Measurements from ENCODE around the gene MEIOB.

Gene MEIOB

DNA sequence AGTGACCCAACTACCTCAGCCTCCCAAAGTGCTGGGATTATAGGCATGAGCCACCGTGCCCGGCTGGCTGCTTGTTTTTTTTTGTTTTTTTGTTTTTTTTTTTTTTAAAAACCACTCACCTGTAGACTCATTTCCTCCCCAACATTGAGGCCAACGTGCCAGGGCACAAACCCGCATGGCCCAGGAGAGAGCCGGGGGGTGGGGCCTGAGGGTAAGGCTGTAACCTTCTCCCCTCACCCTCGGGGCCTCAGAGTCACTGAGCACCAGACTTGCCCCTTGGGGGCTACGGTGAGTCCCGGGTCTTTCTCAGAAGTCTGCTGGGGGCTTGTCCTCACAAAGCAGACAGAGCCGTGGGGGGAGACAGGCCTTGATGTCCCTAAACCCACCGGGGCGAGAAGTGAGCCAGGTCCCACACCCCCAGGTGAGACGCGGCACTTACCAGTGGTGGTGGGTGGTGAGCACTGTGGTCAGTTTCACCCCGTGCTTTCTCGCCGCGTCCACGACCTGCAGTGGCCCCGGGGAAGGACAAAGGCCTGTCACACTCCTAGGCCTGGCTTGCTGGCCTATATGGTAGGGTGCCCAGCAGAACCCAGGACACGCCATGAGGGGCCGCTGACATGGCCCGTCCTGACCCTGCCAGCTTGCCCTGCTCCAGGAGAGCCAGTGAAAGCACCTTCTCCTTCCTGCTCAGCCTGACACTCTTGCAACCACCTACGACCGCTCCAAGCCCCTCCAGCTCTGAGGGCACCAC, 49.9 kb downstream of the MEIOB start:
- Histone ChIP-seq H3K27ac (ENCODE audit: insufficient read depth, low read depth, low read length, poor library complexity, severe bottlenecking) (no peak overlapping the region), H3K9me3 (ENCODE audit: control insufficient read depth, low read length) (no peaks in the 10 kb centered on the region), H3K27me3 (ENCODE audit: control insufficient read depth, insufficient read depth, low read length, poor library complexity, severe bottlenecking) (peaks cover 6% of the 10 kb centered on the region), H3K4me1 (ENCODE audit: control insufficient read depth, insufficient read depth, low read length) (peaks cover 7% of the 10 kb centered on the region), H3K4me3 (ENCODE audit: insufficient read depth, low read depth, low read length) (no peak overlapping the region), H3K36me3 (ENCODE audit: control insufficient read depth, insufficient read depth, low read length) (no peaks in the 10 kb centered on the region)
- 95 to 96% methylated on average over 22 to 24 of the region's 24 CpGs for WGBS, 2 experiments

DNA sequence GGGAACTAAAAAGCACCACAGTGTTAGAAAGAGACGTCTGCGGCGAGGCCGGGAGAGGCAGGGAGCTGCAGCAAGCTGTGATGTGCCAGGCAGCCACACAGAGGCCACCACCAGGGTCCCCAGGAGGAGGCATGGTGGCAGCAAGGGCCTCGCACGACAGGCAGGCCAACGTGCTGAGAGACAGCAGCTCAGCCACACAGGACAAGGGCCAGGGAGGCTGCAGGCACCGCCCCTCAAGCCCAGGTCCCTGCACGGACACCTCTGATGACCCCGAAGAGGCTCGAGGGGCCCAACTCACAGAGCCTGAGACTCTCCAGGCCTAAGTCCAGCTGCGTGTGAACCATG, 51.0 kb downstream of the MEIOB start:
- H3K4me1 ChIP-seq (ENCODE audit: control insufficient read depth, insufficient read depth, low read length): peaks cover 7% of the 10 kb centered on the region
- H3K4me3 ChIP-seq (ENCODE audit: insufficient read depth, low read depth, low read length): no peak overlapping the region
- H3K27ac ChIP-seq (ENCODE audit: insufficient read depth, low read depth, low read length, poor library complexity, severe bottlenecking): no peak overlapping the region
- WGBS, 2 experiments: 93 to 96% methylated on average over 12 of the region's 12 CpGs
- no peaks in the 10 kb centered on the region for H3K9me3 ChIP-seq (ENCODE audit: control insufficient read depth, low read length)
- no peaks in the 10 kb centered on the region for H3K36me3 ChIP-seq (ENCODE audit: control insufficient read depth, insufficient read depth, low read length)
- H3K27me3 ChIP-seq (ENCODE audit: control insufficient read depth, insufficient read depth, low read length, poor library complexity, severe bottlenecking): peaks cover 6% of the 10 kb centered on the region

DNA sequence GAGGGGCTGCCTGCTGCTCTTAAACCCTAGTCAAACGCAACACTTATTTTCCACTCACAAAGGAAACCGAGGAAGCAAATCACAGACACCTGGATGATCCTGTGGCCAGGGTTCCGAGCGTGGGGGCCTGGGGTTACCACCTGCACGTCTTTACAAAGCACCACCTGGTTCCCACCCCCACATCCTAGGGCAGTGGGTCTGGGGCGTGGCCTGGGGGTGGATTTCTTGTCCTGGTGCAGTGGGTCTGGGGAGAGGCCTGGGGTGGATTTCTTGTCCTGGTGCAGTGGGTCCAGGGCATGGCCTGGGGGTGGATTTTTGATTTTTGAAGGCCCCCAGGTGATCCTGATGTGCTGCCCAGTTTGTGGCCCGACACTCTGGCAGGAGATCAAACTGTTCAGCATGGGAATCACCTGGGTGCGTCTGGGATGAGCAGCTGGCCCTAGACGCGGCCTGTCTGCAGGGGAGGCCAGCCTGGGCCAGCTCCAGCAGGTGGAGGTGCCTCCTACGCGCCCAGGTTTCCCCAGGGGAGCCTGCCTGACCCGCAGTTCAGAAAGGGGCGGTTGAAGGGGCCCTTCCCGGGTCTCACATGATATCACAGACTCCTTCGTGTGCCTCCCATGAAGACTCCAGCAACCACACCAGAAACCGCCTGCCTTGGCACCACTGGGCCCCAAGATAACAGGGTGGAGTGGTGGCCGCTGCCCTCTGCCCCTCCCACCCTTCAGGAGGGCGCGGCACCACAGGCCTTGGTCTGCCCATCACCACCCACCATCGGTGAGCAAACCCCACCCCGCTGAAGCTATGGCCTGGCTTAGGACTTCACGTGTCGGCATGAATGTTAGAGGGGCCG, 51.6 kb downstream of the MEIOB start:
- peaks cover 1% of the 10 kb centered on the region for H3K4me1 ChIP-seq (ENCODE audit: control insufficient read depth, insufficient read depth, low read length)
- H3K36me3 ChIP-seq (ENCODE audit: control insufficient read depth, insufficient read depth, low read length): no peaks in the 10 kb centered on the region
- no peak overlapping the region for H3K4me3 ChIP-seq (ENCODE audit: insufficient read depth, low read depth, low read length)
- no peaks in the 10 kb centered on the region for H3K9me3 ChIP-seq (ENCODE audit: control insufficient read depth, low read length)
- H3K27me3 ChIP-seq (ENCODE audit: control insufficient read depth, insufficient read depth, low read length, poor library complexity, severe bottlenecking): no peaks in the 10 kb centered on the region
- no peak overlapping the region for H3K27ac ChIP-seq (ENCODE audit: insufficient read depth, low read depth, low read length, poor library complexity, severe bottlenecking)
- WGBS, 2 experiments: 93 to 95% methylated on average over 25 of the region's 25 CpGs

DNA sequence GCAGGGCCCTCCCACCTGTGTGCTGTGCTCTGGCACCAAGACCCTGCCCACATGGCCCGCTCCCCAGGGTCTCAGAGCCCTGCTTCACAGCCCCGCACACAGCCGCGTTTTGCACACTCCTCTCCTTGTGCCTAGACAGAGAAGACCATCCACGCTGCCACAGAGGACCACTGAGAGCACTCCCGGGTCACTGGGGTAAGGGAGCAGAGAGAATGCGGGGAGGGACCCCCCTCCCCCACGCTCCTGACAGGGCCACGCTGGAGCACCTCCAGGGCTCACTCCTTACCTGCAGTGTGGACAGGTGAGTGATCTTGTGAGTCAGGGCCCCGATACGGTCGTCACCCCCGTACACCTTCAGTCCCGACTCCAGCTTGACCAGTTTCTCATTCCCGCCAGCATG, 52.4 kb downstream of the MEIOB start:
- Histone ChIP-seq H3K27ac (ENCODE audit: insufficient read depth, low read depth, low read length, poor library complexity, severe bottlenecking) (no peak overlapping the region), H3K9me3 (ENCODE audit: control insufficient read depth, low read length) (no peaks in the 10 kb centered on the region), H3K36me3 (ENCODE audit: control insufficient read depth, insufficient read depth, low read length) (no peaks in the 10 kb centered on the region), H3K4me1 (ENCODE audit: control insufficient read depth, insufficient read depth, low read length) (no peaks in the 10 kb centered on the region), H3K27me3 (ENCODE audit: control insufficient read depth, insufficient read depth, low read length, poor library complexity, severe bottlenecking) (no peaks in the 10 kb centered on the region), H3K4me3 (ENCODE audit: insufficient read depth, low read depth, low read length) (no peak overlapping the region)
- 95% methylated on average over 15 of the region's 15 CpGs for WGBS, 2 experiments

DNA sequence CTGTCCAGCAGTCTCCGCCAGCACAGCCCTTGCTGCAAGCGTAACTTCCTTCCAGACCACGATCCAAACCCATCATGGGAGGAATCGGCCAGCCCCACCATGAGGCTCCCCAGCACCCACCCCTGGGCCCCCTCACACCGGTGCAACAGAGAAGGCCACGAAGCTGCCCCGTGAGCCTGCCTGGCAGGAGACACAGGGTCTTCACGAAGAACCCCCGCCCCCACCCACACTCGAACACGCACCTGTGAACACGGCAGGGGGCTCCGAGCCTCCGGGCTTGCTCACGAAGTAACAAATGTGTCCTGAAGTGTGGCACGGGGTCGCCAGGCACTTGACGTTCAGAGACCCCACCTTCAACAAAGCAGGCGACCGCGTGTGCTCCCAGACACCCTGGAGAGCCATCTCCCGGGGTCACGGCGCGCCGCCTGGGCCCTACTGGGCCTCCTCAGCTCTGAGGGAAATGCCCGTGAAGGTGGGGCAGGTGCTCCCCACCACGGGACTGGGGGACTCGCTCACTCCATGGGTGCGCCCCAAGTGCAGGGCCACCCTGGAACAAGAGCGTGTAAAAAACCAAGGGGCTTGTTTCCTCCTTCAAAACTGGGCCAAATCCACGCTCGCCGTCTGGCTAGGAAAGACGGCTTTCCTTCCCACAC, 53.0 kb downstream of the MEIOB start:
- Histone ChIP-seq H3K27me3 (ENCODE audit: control insufficient read depth, insufficient read depth, low read length, poor library complexity, severe bottlenecking) (no peaks in the 10 kb centered on the region), H3K36me3 (ENCODE audit: control insufficient read depth, insufficient read depth, low read length) (no peaks in the 10 kb centered on the region), H3K4me1 (ENCODE audit: control insufficient read depth, insufficient read depth, low read length) (no peaks in the 10 kb centered on the region), H3K27ac (ENCODE audit: insufficient read depth, low read depth, low read length, poor library complexity, severe bottlenecking) (no peak overlapping the region), H3K9me3 (ENCODE audit: control insufficient read depth, low read length) (no peaks in the 10 kb centered on the region), H3K4me3 (ENCODE audit: insufficient read depth, low read depth, low read length) (no peak overlapping the region)
- 95% methylated on average over 35 of the region's 35 CpGs for WGBS, 2 experiments

DNA sequence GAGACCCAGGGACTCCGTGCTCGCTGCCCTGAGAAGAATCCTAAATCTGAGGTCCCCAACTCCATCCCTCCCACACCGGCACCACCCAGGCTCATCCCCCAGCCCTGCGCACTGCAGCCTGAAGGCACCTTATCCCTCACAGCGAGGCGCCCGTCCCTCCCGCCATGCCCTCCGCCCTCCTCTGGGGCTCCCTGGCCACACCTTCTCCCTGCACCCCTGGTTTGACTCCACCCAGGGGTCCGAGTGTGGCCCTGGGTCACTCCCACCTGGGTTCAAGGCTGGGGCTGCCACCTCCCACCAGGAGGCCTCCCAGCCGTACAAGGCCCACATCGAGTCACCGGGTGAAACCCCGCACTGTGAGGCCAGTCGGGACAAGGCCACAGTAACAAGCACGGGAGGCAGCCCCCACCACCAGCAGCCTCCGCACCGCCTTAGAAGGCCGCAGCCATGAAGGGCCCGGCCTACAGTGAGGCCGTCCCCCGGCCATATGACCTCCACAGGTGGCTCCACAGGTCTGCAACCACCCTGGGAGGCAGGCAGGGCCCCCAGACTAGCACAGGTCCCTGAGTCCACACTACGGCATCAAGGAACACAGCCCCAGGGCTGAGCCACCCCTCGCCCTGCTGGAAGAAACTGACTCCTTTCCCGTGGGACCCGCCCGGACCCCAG, 53.6 kb downstream of the MEIOB start:
- Histone ChIP-seq H3K4me1 (ENCODE audit: control insufficient read depth, insufficient read depth, low read length) (no peaks in the 10 kb centered on the region), H3K27ac (ENCODE audit: insufficient read depth, low read depth, low read length, poor library complexity, severe bottlenecking) (no peak overlapping the region), H3K36me3 (ENCODE audit: control insufficient read depth, insufficient read depth, low read length) (no peaks in the 10 kb centered on the region), H3K4me3 (ENCODE audit: insufficient read depth, low read depth, low read length) (no peak overlapping the region), H3K27me3 (ENCODE audit: control insufficient read depth, insufficient read depth, low read length, poor library complexity, severe bottlenecking) (no peaks in the 10 kb centered on the region), H3K9me3 (ENCODE audit: control insufficient read depth, low read length) (no peaks in the 10 kb centered on the region)
- WGBS, 2 experiments: 95% methylated on average over 27 of the region's 27 CpGs

DNA sequence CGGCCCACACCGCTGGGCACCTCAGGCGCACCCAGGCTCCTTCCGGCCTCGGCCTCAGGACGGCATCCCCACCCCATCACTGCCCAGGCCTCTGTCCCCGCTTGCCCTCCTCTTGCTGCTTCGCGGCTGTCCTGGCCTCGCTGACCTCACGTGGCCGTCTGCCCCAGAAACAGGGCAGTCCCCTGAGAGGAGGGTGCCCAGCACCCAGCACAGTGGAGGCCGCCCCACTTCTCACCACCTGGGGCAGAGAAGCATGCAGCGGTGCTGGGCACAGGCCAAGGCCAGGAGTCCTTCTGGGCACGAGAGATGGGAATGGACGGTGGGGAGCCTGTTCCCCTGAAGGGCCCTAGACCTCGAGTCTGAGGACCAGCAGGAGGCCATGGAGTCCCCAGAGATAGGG, 54.2 kb downstream of the MEIOB start:
- no peaks in the 10 kb centered on the region for H3K27me3 ChIP-seq (ENCODE audit: control insufficient read depth, insufficient read depth, low read length, poor library complexity, severe bottlenecking)
- 95 to 96% methylated on average over 17 of the region's 17 CpGs for WGBS, 2 experiments
- H3K36me3 ChIP-seq (ENCODE audit: control insufficient read depth, insufficient read depth, low read length): no peaks in the 10 kb centered on the region
- no peaks in the 10 kb centered on the region for H3K9me3 ChIP-seq (ENCODE audit: control insufficient read depth, low read length)
- no peak overlapping the region for H3K4me3 ChIP-seq (ENCODE audit: insufficient read depth, low read depth, low read length)
- no peak overlapping the region for H3K27ac ChIP-seq (ENCODE audit: insufficient read depth, low read depth, low read length, poor library complexity, severe bottlenecking)
- peaks cover 2% of the 10 kb centered on the region for H3K4me1 ChIP-seq (ENCODE audit: control insufficient read depth, insufficient read depth, low read length)

DNA sequence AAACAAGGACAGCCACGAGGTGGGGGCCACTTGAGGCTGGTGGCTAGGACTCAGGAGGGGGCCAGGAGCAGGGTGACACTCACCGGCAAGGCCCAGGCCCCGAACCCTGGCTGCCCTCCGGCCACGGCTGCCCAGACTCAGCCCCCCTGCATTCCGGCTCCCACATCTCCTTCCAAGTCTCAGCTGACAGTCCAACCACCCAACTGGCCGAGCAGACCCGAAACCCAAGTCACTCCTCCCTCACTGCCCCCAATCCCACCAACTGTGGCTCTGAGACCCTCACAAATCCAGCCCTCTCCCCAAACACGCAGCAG, 54.7 kb downstream of the MEIOB start:
- WGBS, 2 experiments: 95% methylated on average over 9 of the region's 9 CpGs
- H3K4me3 ChIP-seq (ENCODE audit: insufficient read depth, low read depth, low read length): no peak overlapping the region
- H3K4me1 ChIP-seq (ENCODE audit: control insufficient read depth, insufficient read depth, low read length): peaks cover 5% of the 10 kb centered on the region
- H3K36me3 ChIP-seq (ENCODE audit: control insufficient read depth, insufficient read depth, low read length): no peaks in the 10 kb centered on the region
- no peak overlapping the region for H3K27ac ChIP-seq (ENCODE audit: insufficient read depth, low read depth, low read length, poor library complexity, severe bottlenecking)
- no peaks in the 10 kb centered on the region for H3K27me3 ChIP-seq (ENCODE audit: control insufficient read depth, insufficient read depth, low read length, poor library complexity, severe bottlenecking)
- no peaks in the 10 kb centered on the region for H3K9me3 ChIP-seq (ENCODE audit: control insufficient read depth, low read length)

DNA sequence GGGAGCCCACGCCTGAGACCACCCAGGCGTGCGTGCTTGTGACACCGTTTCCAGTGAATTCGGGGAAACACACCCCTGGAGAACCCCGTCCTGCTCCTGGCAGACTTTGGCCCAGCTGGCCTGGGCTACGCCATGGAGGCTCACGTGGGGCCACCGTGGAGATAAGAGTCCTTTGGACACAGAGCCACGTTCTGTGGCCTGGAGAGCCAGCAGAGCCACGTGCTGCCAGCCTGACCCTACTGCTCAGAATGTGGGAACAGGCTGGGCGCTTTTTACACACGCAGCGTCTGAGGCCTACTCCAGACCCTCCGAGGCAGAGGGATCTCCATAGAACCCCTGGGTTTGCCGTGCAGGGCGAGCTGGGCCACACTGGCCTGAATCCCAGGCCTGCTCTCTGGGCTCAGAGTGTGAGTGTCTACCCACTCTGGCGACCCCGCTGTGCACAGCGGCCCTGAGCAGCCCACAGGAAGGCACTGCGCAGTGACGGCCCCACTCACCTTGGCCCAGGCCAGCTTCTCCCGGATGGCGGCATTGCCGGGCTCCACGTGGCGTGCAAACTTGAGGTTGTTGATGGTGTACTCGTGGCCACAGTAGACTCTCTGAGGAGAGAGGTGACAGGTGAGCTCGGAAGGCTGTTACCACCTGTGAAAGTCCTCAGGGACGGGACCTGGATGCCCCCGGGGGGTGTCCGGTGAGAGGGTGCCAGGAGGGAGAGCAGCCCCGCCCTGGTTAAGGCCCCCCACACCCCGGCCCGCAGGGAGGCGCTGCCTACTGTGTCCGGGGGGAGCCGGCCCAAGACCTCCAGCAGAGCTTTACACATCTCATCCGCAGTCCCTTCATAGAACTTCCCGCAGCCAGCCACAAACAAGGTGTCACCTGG, 55.3 kb downstream of the MEIOB start:
- H3K4me3 ChIP-seq (ENCODE audit: insufficient read depth, low read depth, low read length): no peak overlapping the region

More for the DNA sequence above, 55.3 kb downstream of the MEIOB start:
- no peaks in the 10 kb centered on the region for H3K27me3 ChIP-seq (ENCODE audit: control insufficient read depth, insufficient read depth, low read length, poor library complexity, severe bottlenecking)
- WGBS, 2 experiments: 96% methylated on average over 40 of the region's 40 CpGs
- no peaks in the 10 kb centered on the region for H3K36me3 ChIP-seq (ENCODE audit: control insufficient read depth, insufficient read depth, low read length)
- no peak overlapping the region for H3K27ac ChIP-seq (ENCODE audit: insufficient read depth, low read depth, low read length, poor library complexity, severe bottlenecking)
- peaks cover 5% of the 10 kb centered on the region for H3K4me1 ChIP-seq (ENCODE audit: control insufficient read depth, insufficient read depth, low read length)
- no peaks in the 10 kb centered on the region for H3K9me3 ChIP-seq (ENCODE audit: control insufficient read depth, low read length)

All from ectodermal cell (in vitro differentiated cells).